Myometrial cell (primary cell): ENCODE measurements around the gene TRIM64C. TPM values are rescaled to one million over a fixed set of nuclear protein-coding genes. Genes with fewer than 3 reads are reported as not detected.

Source experiments
- total RNA-seq: library from RNA; depleted of rRNA; stranded (reverse); fragments of >200 nt; gene quantifications from 2 replicates; pipeline ENCODE4 v1.2.3, GENCODE V29; 2015

The TRIM64C gene
- total RNA-seq, result not detected in 2 replicates

GRCh38 chr11:49059012-49059411 lies at the start of gene TRIM64C:
TRIM64C (minus strand) TSS chr11:49059112; CDS start chr11:49059112, 0 bp downstream.

GRCh38 chr11:49028523-49028922 lies 30.4 kb downstream of the TRIM64C start, which contains the start of gene TRIM49B:
TRIM49B (plus strand) TSS chr11:49028823; CDS start chr11:49031600, 2,777 bp downstream.

Other genes with a start within 250 kb of the TRIM64C start
- gene TRIM51G, start 75.2 kb downstream of the TRIM64C start, total RNA-seq, result not detected in 2 replicates
- gene TRIM49B, start 30.3 kb downstream of the TRIM64C start, total RNA-seq, result not detected in 2 replicates
- not detected in 2 replicates for gene FOLH1, start 149.5 kb upstream of the TRIM64C start, total RNA-seq